ENCODE data around the gene SLC35E3. TPM values are rescaled to one million over a fixed set of nuclear protein-coding genes. Genes with fewer than 3 reads are reported as not detected.
"Not testable (repeated sequence)": the region's sequence is repeated elsewhere in the genome, so short reads cannot be mapped to it uniquely, and the experiment has no call there.

Gene SLC35E3
- total and polyA plus RNA-seq, 3 donors from 2014 or later = 5.2 to 9.3 (median 7.1) TPM

DNA sequence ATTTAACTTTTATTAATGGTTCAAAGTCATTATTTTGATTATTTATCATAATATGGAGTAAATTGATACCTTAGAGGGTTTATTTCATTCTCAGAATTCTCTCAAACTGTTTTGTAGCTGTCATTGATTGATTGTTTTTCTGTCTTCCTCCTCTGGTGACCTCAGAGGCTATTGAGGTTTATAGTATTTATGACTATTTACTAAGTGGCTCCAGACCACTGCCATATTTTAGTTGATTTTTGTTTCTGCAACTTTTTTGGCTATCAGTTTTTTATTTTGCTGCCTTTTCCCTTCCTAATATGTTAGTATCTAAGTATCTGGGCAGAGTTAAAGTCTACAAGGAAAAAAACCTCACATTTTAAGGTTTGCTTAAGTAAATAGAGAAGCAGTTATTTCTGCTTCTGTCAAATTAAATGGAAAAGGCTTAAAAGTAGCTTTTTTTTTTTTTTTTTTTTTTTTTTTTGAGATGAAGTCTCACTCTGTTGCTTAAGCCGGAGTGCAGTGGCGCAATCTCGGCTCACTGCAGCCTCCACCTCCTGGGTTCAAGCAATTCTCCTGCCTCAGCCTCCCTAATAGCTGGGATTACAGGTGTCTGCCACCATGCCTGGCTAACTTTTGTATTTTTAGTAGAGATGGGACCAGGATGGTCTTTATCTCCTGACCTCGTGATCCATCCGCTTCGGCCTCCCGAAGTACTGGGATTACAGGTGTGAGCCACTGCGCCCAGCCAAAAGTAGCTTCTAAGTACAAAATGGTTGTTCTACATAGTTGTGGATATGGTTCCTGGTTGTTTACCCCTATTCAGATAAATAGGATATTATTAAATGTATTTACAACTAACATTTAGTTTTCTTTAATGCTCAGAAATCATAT is 70.2 kb downstream of the SLC35E3 start:
- intact Hi-C loops (cut with DNase I; ENCODE audit: low total_unique reads) = no loop called here

GRCh38 chr12:68819481-68819880 is 73.5 kb downstream of the SLC35E3 start:
- H3K4me1 ChIP-seq; H3K9me3 ChIP-seq; DNase-seq; H3K27me3 ChIP-seq; H3K36me3 ChIP-seq (ENCODE audit: low read depth, missing control alignments); intact Hi-C loops (cut with DNase I; ENCODE audit: low total_unique reads); H3K27ac ChIP-seq; H3K4me3 ChIP-seq: not testable (repeated sequence)
- WGBS, 2 donors = 95 to 97% methylated on average over 13 of the region's 13 CpGs

More for the DNA sequence above, 70.2 kb downstream of the SLC35E3 start:
- WGBS, 2 donors = 94 to 95% methylated on average over 8 of the region's 8 CpGs
- H3K36me3 ChIP-seq (ENCODE audit: low read depth, missing control alignments) = no peaks in the 10 kb centered on the region
- DNase-seq = no peak
- no peaks in the 10 kb centered on the region for H3K4me1 ChIP-seq
- H3K27me3 ChIP-seq = no peaks in the 10 kb centered on the region
- H3K4me3 ChIP-seq = no peak overlapping the region
- H3K27ac ChIP-seq = no peak overlapping the region
- TF ChIP-seq POLR2A (IDR thresholded peaks at IDR 0.05) = no peak
- no peak for TF ChIP-seq CTCF (IDR thresholded peaks at IDR 0.05)
- H3K9me3 ChIP-seq = no peaks in the 10 kb centered on the region

- intact Hi-C loops (cut with DNase I; ENCODE audit: low total_unique reads) = no loop called here
- no peak overlapping the region for H3K4me3 ChIP-seq
- no peaks in the 10 kb centered on the region for H3K9me3 ChIP-seq
- no peak for TF ChIP-seq POLR2A (IDR thresholded peaks at IDR 0.05)
- no peak for TF ChIP-seq CTCF (IDR thresholded peaks at IDR 0.05)
- H3K36me3 ChIP-seq (ENCODE audit: low read depth, missing control alignments) = no peaks in the 10 kb centered on the region
- H3K27ac ChIP-seq = no peak overlapping the region
- no peaks in the 10 kb centered on the region for H3K27me3 ChIP-seq
- no peak for DNase-seq
- no peaks in the 10 kb centered on the region for H3K4me1 ChIP-seq
- 90 to 95% methylated on average over 6 of the region's 6 CpGs for WGBS, 2 donors
Measured at GRCh38 chr12:68821357-68822188, 75.6 kb downstream of the SLC35E3 start.

GRCh38 chr12:68823696-68824095 is 77.7 kb downstream of the SLC35E3 start:
- no peaks in the 10 kb centered on the region for H3K27me3 ChIP-seq
- H3K36me3 ChIP-seq (ENCODE audit: low read depth, missing control alignments) = no peaks in the 10 kb centered on the region
- intact Hi-C loops (cut with DNase I; ENCODE audit: low total_unique reads) = no loop called here
- no peaks in the 10 kb centered on the region for H3K4me1 ChIP-seq
- no peak overlapping the region for H3K4me3 ChIP-seq
- H3K9me3 ChIP-seq = no peaks in the 10 kb centered on the region
- 54 to 61% methylated on average over 3 of the region's 3 CpGs for WGBS, 2 donors
- DNase-seq = no peak
- TF ChIP-seq POLR2A (IDR thresholded peaks at IDR 0.05) = no peak
- TF ChIP-seq CTCF (IDR thresholded peaks at IDR 0.05) = no peak
- H3K27ac ChIP-seq = no peak overlapping the region

DNA sequence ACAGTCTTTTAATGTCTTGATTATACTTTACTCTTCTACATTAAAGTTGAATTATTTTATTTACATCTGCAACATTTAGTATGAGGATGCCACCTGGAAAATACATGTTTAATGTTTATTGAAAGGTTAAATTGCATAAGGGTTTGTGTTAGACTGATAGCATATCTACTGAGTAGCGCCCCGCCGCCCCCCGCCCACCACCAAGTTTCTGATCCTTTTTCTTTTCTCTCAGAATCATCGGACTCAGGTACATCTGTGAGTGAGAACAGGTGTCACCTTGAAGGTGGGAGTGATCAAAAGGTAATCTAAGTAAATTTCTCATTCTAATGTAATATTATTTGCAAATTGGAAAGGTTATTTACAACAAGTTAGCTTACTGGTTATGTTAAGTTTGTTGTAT is 78.2 kb downstream of the SLC35E3 start:
- no peak for DNase-seq
- no peaks in the 10 kb centered on the region for H3K36me3 ChIP-seq (ENCODE audit: low read depth, missing control alignments)
- no peak overlapping the region for H3K4me3 ChIP-seq
- WGBS, 2 donors = 90 to 94% methylated on average over 5 of the region's 5 CpGs
- no peaks in the 10 kb centered on the region for H3K9me3 ChIP-seq
- no peaks in the 10 kb centered on the region for H3K27me3 ChIP-seq
- no peak for TF ChIP-seq CTCF (IDR thresholded peaks at IDR 0.05)
- no peak for TF ChIP-seq POLR2A (IDR thresholded peaks at IDR 0.05)
- H3K4me1 ChIP-seq = no peaks in the 10 kb centered on the region
- no peak overlapping the region for H3K27ac ChIP-seq
- intact Hi-C loops (cut with DNase I; ENCODE audit: low total_unique reads) = no loop called here

All from testis (tissue), 3 donors.